Tibial artery (tissue), 4 donors: ENCODE data around the gene EPB41.
"Not testable (repeated sequence)": the region's sequence is repeated elsewhere in the genome, so short reads cannot be mapped to it uniquely, and the experiment has no call there.

ENCODE experiments used
- DNase-seq, 2 donors: peaks; one replicate each; pipeline ENCODE4 v3.0.0-alpha.2; 2019
- H3K27ac ChIP-seq, 2 donors: fragments of 200-600 bp; sonication (generic) in 1 of 2; 1 replicate in 1 of 2; 2 replicates in 1 of 2; pipeline ENCODE4 v1.5.1; 2018 to 2019; ENCODE audit warnings: mild to moderate bottlenecking in 1 of 2
- H3K27me3 ChIP-seq, 2 donors: fragments of 200-600 bp; sonication (generic) in 1 of 2; one replicate each; pipeline versions ENCODE4 v1.5.1 to v1.6.0; 2016 to 2019
- H3K36me3 ChIP-seq, 3 donors: fragments of 200-600 bp; sonication (generic) in 2 of 3; one replicate each; pipeline ENCODE4 v1.5.1; 2016 to 2019; ENCODE audit warnings: mild to moderate bottlenecking in 2 of 3
- H3K4me1 ChIP-seq, 4 donors: fragments of 200-600 bp; sonication (generic) in 2 of 4; 1 replicate in 3 of 4; 2 replicates in 1 of 4; pipeline ENCODE4 v1.5.1; 2016 to 2019
- H3K4me3 ChIP-seq, 2 donors: fragments of 200-600 bp; sonication (generic) in 1 of 2; 1 replicate in 1 of 2; 2 replicates in 1 of 2; pipeline ENCODE4 v1.5.1; 2018 to 2019; ENCODE audit warnings: mild to moderate bottlenecking in 2 of 2
- H3K9me3 ChIP-seq, 3 donors: fragments of 200-600 bp; sonication (generic) in 1 of 3; one replicate each; pipeline ENCODE4 v1.5.1; 2016 to 2019
- intact Hi-C: fragments of 100-400 bp; cut with DNase I; formaldehyde crosslinking; loops from one replicate; pipeline ENCODE4 v1.15.0; 2023; ENCODE audit warnings: low total_unique reads
- TF ChIP-seq, protein P1 (sequence below), 2 experiments: fragments of 200-600 bp in 1 of 2; fragments of 450-650 bp in 1 of 2; IDR thresholded peaks; one replicate each; pipeline ENCODE4 v1.5.1; 2017 to 2019; ENCODE audit warnings: antibody characterized with exemption in 2 of 2, mild to moderate bottlenecking in 1 of 2, moderate library complexity in 1 of 2

The EPB41 gene

DNA sequence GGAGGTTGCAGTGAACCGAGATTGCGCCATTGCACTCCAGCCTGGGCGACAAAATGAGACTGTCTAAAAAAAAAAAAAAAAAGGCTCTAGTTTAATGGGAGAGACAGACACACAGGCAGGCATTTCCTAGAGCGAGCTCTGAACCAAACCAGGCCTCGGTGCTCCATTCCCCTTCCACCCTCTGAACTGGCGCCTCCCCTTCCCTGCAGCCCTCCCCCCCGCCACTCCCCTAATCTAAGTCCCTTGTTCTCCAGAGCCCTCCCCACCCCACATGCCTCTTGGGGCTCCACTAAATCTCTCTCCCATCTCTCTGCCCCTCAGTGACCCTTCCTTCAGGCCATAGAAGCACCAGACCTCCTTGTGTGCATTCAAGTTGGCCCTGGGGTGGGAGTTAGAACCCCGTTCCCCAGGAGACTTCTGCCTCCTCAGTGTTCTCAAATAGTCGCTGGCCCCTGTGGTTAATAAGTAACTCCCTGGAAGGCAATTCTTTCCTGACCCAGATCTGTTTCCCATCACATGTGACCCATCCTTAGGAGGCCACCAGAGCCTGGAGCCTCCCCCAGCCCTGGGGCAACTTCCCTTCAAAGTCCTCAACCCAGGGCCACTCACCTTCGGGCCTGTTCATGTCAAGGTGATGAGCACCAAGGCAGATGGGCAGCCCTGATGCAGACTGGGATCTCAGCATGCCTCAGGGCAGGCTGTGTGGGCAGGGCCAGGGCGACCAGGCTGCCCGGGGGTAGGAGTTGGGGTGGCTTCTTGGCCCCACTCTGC is 42.6 kb upstream of the EPB41 start:
- no peak for DNase-seq
- H3K4me3 ChIP-seq, result no peak overlapping the region
- TF ChIP-seq, protein P1, sequence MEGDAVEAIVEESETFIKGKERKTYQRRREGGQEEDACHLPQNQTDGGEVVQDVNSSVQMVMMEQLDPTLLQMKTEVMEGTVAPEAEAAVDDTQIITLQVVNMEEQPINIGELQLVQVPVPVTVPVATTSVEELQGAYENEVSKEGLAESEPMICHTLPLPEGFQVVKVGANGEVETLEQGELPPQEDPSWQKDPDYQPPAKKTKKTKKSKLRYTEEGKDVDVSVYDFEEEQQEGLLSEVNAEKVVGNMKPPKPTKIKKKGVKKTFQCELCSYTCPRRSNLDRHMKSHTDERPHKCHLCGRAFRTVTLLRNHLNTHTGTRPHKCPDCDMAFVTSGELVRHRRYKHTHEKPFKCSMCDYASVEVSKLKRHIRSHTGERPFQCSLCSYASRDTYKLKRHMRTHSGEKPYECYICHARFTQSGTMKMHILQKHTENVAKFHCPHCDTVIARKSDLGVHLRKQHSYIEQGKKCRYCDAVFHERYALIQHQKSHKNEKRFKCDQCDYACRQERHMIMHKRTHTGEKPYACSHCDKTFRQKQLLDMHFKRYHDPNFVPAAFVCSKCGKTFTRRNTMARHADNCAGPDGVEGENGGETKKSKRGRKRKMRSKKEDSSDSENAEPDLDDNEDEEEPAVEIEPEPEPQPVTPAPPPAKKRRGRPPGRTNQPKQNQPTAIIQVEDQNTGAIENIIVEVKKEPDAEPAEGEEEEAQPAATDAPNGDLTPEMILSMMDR (IDR thresholded peaks at IDR 0.05), result no peak
- intact Hi-C loops, result loop anchor here (10.0 kb wide), 1 partner anchor 227 kb away; the partner anchor contains the start of genes RNU11 and TAF12
- peaks cover 0 to 42% of the 10 kb centered on the region in 2 donors for H3K27me3 ChIP-seq
- no peaks in the 10 kb centered on the region for H3K4me1 ChIP-seq
- H3K9me3 ChIP-seq, result no peaks in the 10 kb centered on the region
- no peaks in the 10 kb centered on the region for H3K36me3 ChIP-seq
- H3K27ac ChIP-seq, result no peak overlapping the region

DNA sequence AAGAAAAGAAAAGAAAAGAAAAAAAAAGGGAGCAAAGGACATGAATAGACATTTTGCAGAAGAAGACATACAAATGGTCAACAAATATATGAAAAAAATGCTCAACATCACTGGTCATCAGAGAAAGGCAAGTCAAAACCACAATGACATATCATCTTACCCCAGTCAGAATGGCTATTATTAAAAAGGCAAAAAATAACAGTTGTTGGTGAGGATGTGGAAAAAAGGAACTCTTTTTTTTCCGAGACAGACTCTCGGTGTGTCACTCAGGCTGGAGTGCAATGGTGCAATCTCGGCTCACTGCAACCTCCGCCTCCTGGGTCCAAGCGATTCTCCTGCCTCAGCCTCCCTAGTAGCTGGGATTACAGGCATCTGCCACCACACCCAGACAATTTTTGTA is 39.2 kb upstream of the EPB41 start:
- not testable (repeated sequence) for H3K9me3 ChIP-seq, H3K4me3 ChIP-seq, H3K27ac ChIP-seq, DNase-seq, H3K4me1 ChIP-seq, H3K36me3 ChIP-seq
- intact Hi-C loops, result loop anchor here (10.0 kb wide), 1 partner anchor 230 kb away; the partner anchor contains the start of genes RNU11 and TAF12
- H3K27me3 ChIP-seq, result peaks cover 0 to 24% of the 10 kb centered on the region in 2 donors

GRCh38 chr1:28877132-28877781 is 37.1 kb upstream of the EPB41 start:
- H3K36me3 ChIP-seq, result no peaks in the 10 kb centered on the region
- H3K4me1 ChIP-seq, result peaks cover 0 to 2% (median under 1%) of the 10 kb centered on the region in 4 donors
- DNase-seq, result peak; percentile 63 to 80
- intact Hi-C loops, result loop anchor here (2.0 to 10.0 kb wide), 2 partner anchors 92 to 232 kb away; partner anchors contain the start of genes RNU11 and TAF12
- peaks cover 0 to 7% of the 10 kb centered on the region in 2 donors for H3K27me3 ChIP-seq
- no peak overlapping the region for H3K4me3 ChIP-seq
- no peak overlapping the region for H3K27ac ChIP-seq
- H3K9me3 ChIP-seq, result no peaks in the 10 kb centered on the region
- TF ChIP-seq, protein P1 (IDR thresholded peaks at IDR 0.05), result peak; percentile 87 to 94

DNA sequence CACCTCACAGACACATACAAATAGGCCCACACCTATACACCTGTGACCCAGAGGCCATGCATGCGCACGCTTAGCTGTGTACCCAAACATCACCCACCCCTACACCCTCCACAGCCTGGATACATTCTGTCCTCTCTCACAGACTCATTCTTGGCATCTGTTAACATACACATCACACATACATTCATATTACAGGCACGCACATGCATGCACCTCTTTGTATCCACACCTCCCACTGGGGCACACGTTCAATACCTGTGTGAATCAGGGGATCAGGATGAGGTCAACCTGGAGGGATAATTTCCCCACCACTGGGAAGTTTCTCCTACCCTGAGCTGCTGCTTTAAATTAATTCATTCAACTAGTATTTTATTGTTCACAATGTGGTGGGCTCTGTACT is 35.6 kb upstream of the EPB41 start:
- H3K9me3 ChIP-seq, result no peaks in the 10 kb centered on the region
- no peak overlapping the region for H3K4me3 ChIP-seq
- no peak for DNase-seq
- H3K27me3 ChIP-seq, result no peaks in the 10 kb centered on the region
- H3K4me1 ChIP-seq, result peaks cover 0 to 5% (median 2%) of the 10 kb centered on the region in 4 donors
- no peak overlapping the region for H3K27ac ChIP-seq
- TF ChIP-seq, protein P1 (IDR thresholded peaks at IDR 0.05), result no peak
- intact Hi-C loops, result loop anchor here (10.0 kb wide), 1 partner anchor 234 kb away; the partner anchor contains the start of genes RNU11 and TAF12
- H3K36me3 ChIP-seq, result no peaks in the 10 kb centered on the region

DNA sequence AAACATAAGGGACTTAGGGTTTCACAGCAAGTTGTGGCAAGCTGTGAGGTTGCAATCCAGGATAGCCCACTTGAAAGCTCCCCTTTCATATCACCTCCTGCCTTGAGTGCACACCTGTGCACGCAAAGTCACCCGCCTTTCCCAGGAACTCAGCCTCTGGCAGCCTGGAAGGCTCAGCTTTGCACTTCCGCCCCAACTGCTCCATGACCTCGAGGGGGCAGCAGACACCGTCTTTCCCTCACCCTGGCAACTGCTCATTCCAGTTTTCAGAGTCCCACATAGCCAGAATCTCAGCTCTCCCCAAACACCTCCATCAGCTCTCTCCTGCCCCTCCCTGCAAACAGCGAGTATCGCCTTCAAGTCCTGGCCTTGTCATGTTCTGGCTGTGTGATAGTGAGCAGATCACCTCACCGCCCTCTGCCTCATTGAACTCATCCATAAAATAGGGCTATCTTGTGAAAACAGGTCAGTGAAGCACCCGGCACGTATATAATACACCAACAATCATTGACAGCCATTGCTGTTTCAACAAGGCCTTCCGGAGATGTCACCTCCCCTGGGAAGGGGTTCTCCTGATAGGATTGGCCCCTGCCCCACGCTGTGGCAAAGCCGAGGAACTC is 32.2 kb upstream of the EPB41 start:
- intact Hi-C loops, result loop anchor here (1.0 to 2.0 kb wide), 2 partner anchors 152 to 317 kb away; no protein-coding TSS in a partner anchor
- H3K4me3 ChIP-seq, result no peak overlapping the region
- H3K27ac ChIP-seq, result peak overlapping the region in 1 of 2 donors; percentile 15
- DNase-seq, result peak; percentile 80 to 90
- no peaks in the 10 kb centered on the region for H3K27me3 ChIP-seq
- TF ChIP-seq, protein P1 (IDR thresholded peaks at IDR 0.05), result peak; percentile 88 to 96
- H3K4me1 ChIP-seq, result peaks cover 0 to 31% (median 20%) of the 10 kb centered on the region in 4 donors
- H3K36me3 ChIP-seq, result no peaks in the 10 kb centered on the region
- H3K9me3 ChIP-seq, result no peaks in the 10 kb centered on the region
